H7 (cell line): ENCODE data around the gene LRRC3B. TPM values are rescaled to one million over a fixed set of nuclear protein-coding genes. Genes with fewer than 3 reads are reported as not detected.

Experiments
- DNase-seq: peaks from one replicate; pipeline ENCODE4 v3.0.0; 2012
- H3K27me3 ChIP-seq: 2 replicates; pipeline ENCODE4 v1.6.0; 2011; ENCODE audit warnings: mild to moderate bottlenecking, low read length; ENCODE audit not compliant: control insufficient read depth, insufficient read depth
- H3K36me3 ChIP-seq: replicated peaks from 2 replicates; pipeline ENCODE4 v1.5.1; 2011; ENCODE audit warnings: low read length; ENCODE audit not compliant: control insufficient read depth, insufficient read depth
- H3K4me3 ChIP-seq: 2 replicates; pipeline ENCODE4 v1.5.1; 2011; ENCODE audit warnings: low read depth, mild to moderate bottlenecking, control low read depth, low read length, moderate library complexity; ENCODE audit not compliant: insufficient read depth
- total RNA-seq: library from RNA; depleted of rRNA; stranded (reverse); fragments of >200 nt; shearing (Covaris generic); gene quantifications from 2 replicates; pipeline ENCODE4 v1.2.3, GENCODE V29; 2014

Gene LRRC3B
- total RNA-seq, 1 experiment from 2014 or later = 0.62 TPM

- no peak for DNase-seq
- Histone ChIP-seq H3K4me3 (no peak overlapping the region), H3K27me3 (no peaks in the 10 kb centered on the region), H3K36me3 (no peaks in the 10 kb centered on the region)
Observed at GRCh38 chr3:26648461-26648860, 25.9 kb downstream of the LRRC3B start.

- no peak overlapping the region for H3K4me3 ChIP-seq
- no peaks in the 10 kb centered on the region for H3K27me3 ChIP-seq
- no peaks in the 10 kb centered on the region for H3K36me3 ChIP-seq
- DNase-seq = no peak
Observed at GRCh38 chr3:26652164-26652563, 29.6 kb downstream of the LRRC3B start.

- no peak for DNase-seq
- no peaks in the 10 kb centered on the region for H3K27me3 ChIP-seq
- H3K4me3 ChIP-seq = no peak overlapping the region
- H3K36me3 ChIP-seq = no peaks in the 10 kb centered on the region
Observed at GRCh38 chr3:26653811-26654425, 31.3 kb downstream of the LRRC3B start.

GRCh38 chr3:26655231-26655630 lies 32.7 kb downstream of the LRRC3B start:
- H3K27me3 ChIP-seq = no peaks in the 10 kb centered on the region
- no peak for DNase-seq
- no peaks in the 10 kb centered on the region for H3K36me3 ChIP-seq
- H3K4me3 ChIP-seq = no peak overlapping the region

- DNase-seq = no peak
- H3K4me3 ChIP-seq = no peak overlapping the region
- no peaks in the 10 kb centered on the region for H3K27me3 ChIP-seq
- H3K36me3 ChIP-seq = no peaks in the 10 kb centered on the region
Observed at GRCh38 chr3:26657348-26657976, 34.9 kb downstream of the LRRC3B start.

GRCh38 chr3:26668171-26668570 lies 45.6 kb downstream of the LRRC3B start:
- Histone ChIP-seq H3K27me3 (no peaks in the 10 kb centered on the region), H3K36me3 (no peaks in the 10 kb centered on the region), H3K4me3 (no peak overlapping the region)
- DNase-seq = no peak

GRCh38 chr3:26668696-26669095 lies 46.1 kb downstream of the LRRC3B start:
- Histone ChIP-seq H3K36me3 (no peaks in the 10 kb centered on the region), H3K4me3 (no peak overlapping the region), H3K27me3 (no peaks in the 10 kb centered on the region)
- no peak for DNase-seq

GRCh38 chr3:26675336-26675735 lies 52.8 kb downstream of the LRRC3B start:
- Histone ChIP-seq H3K4me3 (no peak overlapping the region), H3K36me3 (no peaks in the 10 kb centered on the region), H3K27me3 (no peaks in the 10 kb centered on the region)
- DNase-seq = no peak

GRCh38 chr3:26681632-26682031 lies 59.1 kb downstream of the LRRC3B start:
- no peaks in the 10 kb centered on the region for H3K36me3 ChIP-seq
- H3K27me3 ChIP-seq = no peaks in the 10 kb centered on the region
- no peak overlapping the region for H3K4me3 ChIP-seq
- DNase-seq = no peak

- DNase-seq = no peak
- Histone ChIP-seq H3K36me3 (no peaks in the 10 kb centered on the region), H3K4me3 (no peak overlapping the region), H3K27me3 (no peaks in the 10 kb centered on the region)
Observed at GRCh38 chr3:26682406-26682805, 59.8 kb downstream of the LRRC3B start.

GRCh38 chr3:26683902-26684301 lies 61.3 kb downstream of the LRRC3B start:
- Histone ChIP-seq H3K27me3 (no peaks in the 10 kb centered on the region), H3K4me3 (no peak overlapping the region), H3K36me3 (no peaks in the 10 kb centered on the region)
- DNase-seq = no peak

- no peak for DNase-seq
- no peaks in the 10 kb centered on the region for H3K27me3 ChIP-seq
- no peaks in the 10 kb centered on the region for H3K36me3 ChIP-seq
- H3K4me3 ChIP-seq = no peak overlapping the region
Observed at GRCh38 chr3:26687466-26687865, 64.9 kb downstream of the LRRC3B start.

- DNase-seq = no peak
- no peaks in the 10 kb centered on the region for H3K27me3 ChIP-seq
- no peak overlapping the region for H3K4me3 ChIP-seq
- H3K36me3 ChIP-seq = no peaks in the 10 kb centered on the region
Observed at GRCh38 chr3:26699553-26699952, 77.0 kb downstream of the LRRC3B start.

- Histone ChIP-seq H3K4me3 (no peak overlapping the region), H3K27me3 (no peaks in the 10 kb centered on the region), H3K36me3 (no peaks in the 10 kb centered on the region)
- DNase-seq = no peak
Observed at GRCh38 chr3:26703519-26703918, 80.9 kb downstream of the LRRC3B start.

GRCh38 chr3:26704736-26705135 lies 82.2 kb downstream of the LRRC3B start:
- no peaks in the 10 kb centered on the region for H3K36me3 ChIP-seq
- DNase-seq = no peak

GRCh38 chr3:26708501-26708900 lies 85.9 kb downstream of the LRRC3B start:
- no peaks in the 10 kb centered on the region for H3K27me3 ChIP-seq
- no peak for DNase-seq
- H3K36me3 ChIP-seq = no peaks in the 10 kb centered on the region
- no peak overlapping the region for H3K4me3 ChIP-seq

More at GRCh38 chr3:26704736-26705135, 82.2 kb downstream of the LRRC3B start:
- H3K4me3 ChIP-seq = no peak overlapping the region
- H3K27me3 ChIP-seq = no peaks in the 10 kb centered on the region
